SK-N-SH (cell line): Measurements from ENCODE around the gene SETD5. TPM values are rescaled to one million over a fixed set of nuclear protein-coding genes. Genes with fewer than 3 reads are reported as not detected.

ENCODE experiments used
- CTCF ChIA-PET: fragments of 300-600, 350-600 bp; formaldehyde crosslinking; extraction: SDS; loops from one replicate; lab custom pipeline; 2021; lab: Yijun Ruan, JAX
- POLR2A ChIA-PET: fragments of 350-600 bp; sonication (Branson Sonifier 250); formaldehyde crosslinking; extraction: SDS; loops from one replicate; lab custom pipeline; 2020; ENCODE audit warnings: antibody characterized with exemption, inconsistent platforms; lab: Yijun Ruan, JAX
- DNase-seq: peaks from one replicate; pipeline ENCODE4 v3.0.0; 2012
- H2AFZ ChIP-seq: fragments of 200-600 bp; sonication (generic); 2 replicates; pipeline ENCODE4 v1.8.1; 2016; ENCODE audit warnings: antibody characterized with exemption, mild to moderate bottlenecking, low read depth
- H3F3A ChIP-seq: fragments of 200-600 bp; sonication (generic); replicated peaks from 2 replicates; pipeline ENCODE3; 2016; ENCODE audit warnings: antibody characterized with exemption, mild to moderate bottlenecking; ENCODE audit not compliant: insufficient read depth
- H3K27ac ChIP-seq, 2 experiments: fragments of 200-500 bp in 1 of 2; fragments of 200-600 bp in 1 of 2; sonication (Bioruptor generic) in 1 of 2; sonication (generic), shearing (Covaris generic) in 1 of 2; 2 replicates each; pipeline versions ENCODE4 v1.5.1 to v1.6.1; 2014 to 2016; ENCODE audit warnings: low read depth in 2 of 2, inconsistent platforms in 1 of 2, low read length in 1 of 2, mild to moderate bottlenecking in 1 of 2, mixed read lengths in 1 of 2
- H3K27me3 ChIP-seq: fragments of 200-600 bp; sonication (generic), shearing (Covaris generic); 2 replicates; pipeline ENCODE4 v1.6.1; 2016; ENCODE audit warnings: mixed run types; ENCODE audit not compliant: insufficient read depth
- H3K36me3 ChIP-seq, 2 experiments: fragments of 200-500 bp in 1 of 2; fragments of 200-600 bp in 1 of 2; sonication (Bioruptor generic) in 1 of 2; sonication (generic) in 1 of 2; replicated peaks in 1 of 2; 2 replicates each; pipeline versions ENCODE3 to v1.5.1; 2014 to 2016; ENCODE audit warnings: low read length in 1 of 2, mild to moderate bottlenecking in 1 of 2; ENCODE audit not compliant: insufficient read depth in 2 of 2, control insufficient read depth in 1 of 2
- H3K4me1 ChIP-seq, 2 experiments: fragments of 200-500 bp in 1 of 2; fragments of 200-600 bp in 1 of 2; sonication (Bioruptor generic) in 1 of 2; sonication (generic), shearing (Covaris generic) in 1 of 2; 2 replicates each; pipeline versions ENCODE4 v1.5.1 to v1.6.1; 2014 to 2016; ENCODE audit warnings: low read depth in 1 of 2, low read length in 1 of 2, mixed run types in 1 of 2; ENCODE audit not compliant: insufficient read depth in 2 of 2, control insufficient read depth in 1 of 2
- H3K4me2 ChIP-seq: fragments of 200-600 bp; sonication (generic), shearing (Covaris generic); 2 replicates; pipeline ENCODE4 v1.6.1; 2017; ENCODE audit warnings: mixed run types
- H3K4me3 ChIP-seq, 2 experiments: fragments of 200-500 bp in 1 of 2; fragments of 200-600 bp in 1 of 2; sonication (Bioruptor generic) in 1 of 2; sonication (generic), shearing (Covaris generic) in 1 of 2; 2 replicates each; pipeline versions ENCODE4 v1.5.1 to v1.8.1; 2014 to 2016; ENCODE audit warnings: low read depth in 2 of 2, inconsistent platforms in 1 of 2, low read length in 1 of 2, mild to moderate bottlenecking in 1 of 2, mixed read lengths in 1 of 2, moderate library complexity in 1 of 2
- H3K79me2 ChIP-seq: fragments of 200-600 bp; sonication (generic); 2 replicates; pipeline ENCODE4 v1.8.1; 2017; ENCODE audit warnings: mild to moderate bottlenecking; ENCODE audit not compliant: insufficient read depth
- H3K9ac ChIP-seq: fragments of 200-600 bp; sonication (generic); 2 replicates; pipeline ENCODE4 v1.6.1; 2017; ENCODE audit warnings: mixed run types
- H3K9me2 ChIP-seq: fragments of 200-600 bp; sonication (generic); 2 replicates; pipeline ENCODE4 v1.6.1; 2017; ENCODE audit warnings: mixed run types
- H3K9me3 ChIP-seq: fragments of 200-600 bp; sonication (generic); 2 replicates; pipeline ENCODE4 v1.6.1; 2017; ENCODE audit warnings: mixed run types, mild to moderate bottlenecking, moderate library complexity
- H4K20me1 ChIP-seq: fragments of 200-600 bp; sonication (generic); 2 replicates; pipeline ENCODE4 v1.6.1; 2017; ENCODE audit warnings: mild to moderate bottlenecking, mixed run types; ENCODE audit not compliant: insufficient read depth
- CHD2 ChIP-seq: fragments of 150-350 bp; IDR thresholded peaks from 2 replicates; pipeline ENCODE4 v1.6.1; 2018; ENCODE audit warnings: low read length; ENCODE audit not compliant: partially characterized antibody
- EP300 ChIP-seq, 2 experiments: IDR thresholded peaks; 2 replicates each; pipeline versions ENCODE4 v1.4.0 to v1.6.1; 2012; ENCODE audit warnings: borderline replicate concordance in 1 of 2, low read depth in 1 of 2, low read length in 1 of 2
- FOXJ3 ChIP-seq: sonication (generic); formaldehyde crosslinking; IDR thresholded peaks from 2 replicates; pipeline ENCODE4 v1.5.1; 2020; ENCODE audit warnings: mild to moderate bottlenecking, missing genetic modification reagents
- FOXM1 ChIP-seq: IDR thresholded peaks from 2 replicates; pipeline ENCODE4 v1.4.0; 2012; ENCODE audit warnings: low read depth, mild to moderate bottlenecking
- GATA2 ChIP-seq: sonication (generic); formaldehyde crosslinking; IDR thresholded peaks from 2 replicates; pipeline ENCODE4 v1.5.0; 2020; ENCODE audit warnings: mild to moderate bottlenecking, missing genetic modification reagents
- MEF2A ChIP-seq: IDR thresholded peaks from 2 replicates; pipeline ENCODE4 v1.4.0; 2012; ENCODE audit warnings: low read depth, borderline replicate concordance
- NFIC ChIP-seq: IDR thresholded peaks from 2 replicates; pipeline ENCODE4 v1.4.0; 2012; ENCODE audit warnings: borderline replicate concordance
- NRF1 ChIP-seq: IDR thresholded peaks from 2 replicates; pipeline ENCODE4 v1.6.1; 2012; ENCODE audit warnings: low read depth, mild to moderate bottlenecking, low read length
- RCOR1 ChIP-seq: fragments of 150-350 bp; IDR thresholded peaks from 2 replicates; pipeline ENCODE4 v1.6.1; 2017; ENCODE audit warnings: antibody characterized with exemption, low read length
- RFX5 ChIP-seq: IDR thresholded peaks from 2 replicates; pipeline ENCODE4 v1.6.1; 2012; ENCODE audit warnings: mild to moderate bottlenecking, improper control_type of control experiment, low read length
- SIN3A ChIP-seq: IDR thresholded peaks from 2 replicates; pipeline ENCODE4 v1.6.1; 2012; ENCODE audit warnings: low read depth, mild to moderate bottlenecking, low read length, moderate library complexity, borderline replicate concordance
- TAF1 ChIP-seq: IDR thresholded peaks from 2 replicates; pipeline ENCODE4 v1.6.1; 2012; ENCODE audit warnings: low read depth, mild to moderate bottlenecking, low read length, moderate library complexity, borderline replicate concordance
- YY1 ChIP-seq: IDR thresholded peaks from 2 replicates; pipeline ENCODE4 v1.4.0; 2012; ENCODE audit warnings: low read depth, mild to moderate bottlenecking
- WGBS: methylation state at CpG from one replicate; pipeline ENCODE4 v1.1.6; 2017; ENCODE audit warnings: low lambda C conversion rate; 5-methylcytosine and 5-hydroxymethylcytosine counted together
- polyA plus RNA-seq, 3 experiments: library from polyadenylated mRNA; depleted of rRNA; stranded (reverse); fragments of >200 nt; gene quantifications; 2 replicates each; pipeline ENCODE4 v1.2.3, GENCODE V29; 2012
- TF ChIP-seq, protein P1 (sequence below): fragments of 150-350 bp; IDR thresholded peaks from 2 replicates; pipeline ENCODE4 v1.6.1; 2017; ENCODE audit warnings: antibody characterized with exemption, low read length, low read depth, borderline replicate concordance
- TF ChIP-seq, protein P2 (sequence below): IDR thresholded peaks from 2 replicates; pipeline ENCODE4 v1.6.1; 2012; ENCODE audit warnings: mild to moderate bottlenecking, low read depth, low read length, moderate library complexity
- TF ChIP-seq, protein P3 (sequence below): fragments of 150-350 bp; IDR thresholded peaks from 2 replicates; pipeline ENCODE4 v1.6.1; 2016; ENCODE audit warnings: mild to moderate bottlenecking, low read depth, low read length
- TF ChIP-seq, protein P4 (sequence below): IDR thresholded peaks from 2 replicates; pipeline ENCODE4 v1.4.0; 2012; ENCODE audit warnings: low read depth, borderline replicate concordance

The SETD5 gene
- polyA plus RNA-seq, 1 of the 3 experiments (the other 2 are of a cell fraction) = 32.3 TPM

DNA sequence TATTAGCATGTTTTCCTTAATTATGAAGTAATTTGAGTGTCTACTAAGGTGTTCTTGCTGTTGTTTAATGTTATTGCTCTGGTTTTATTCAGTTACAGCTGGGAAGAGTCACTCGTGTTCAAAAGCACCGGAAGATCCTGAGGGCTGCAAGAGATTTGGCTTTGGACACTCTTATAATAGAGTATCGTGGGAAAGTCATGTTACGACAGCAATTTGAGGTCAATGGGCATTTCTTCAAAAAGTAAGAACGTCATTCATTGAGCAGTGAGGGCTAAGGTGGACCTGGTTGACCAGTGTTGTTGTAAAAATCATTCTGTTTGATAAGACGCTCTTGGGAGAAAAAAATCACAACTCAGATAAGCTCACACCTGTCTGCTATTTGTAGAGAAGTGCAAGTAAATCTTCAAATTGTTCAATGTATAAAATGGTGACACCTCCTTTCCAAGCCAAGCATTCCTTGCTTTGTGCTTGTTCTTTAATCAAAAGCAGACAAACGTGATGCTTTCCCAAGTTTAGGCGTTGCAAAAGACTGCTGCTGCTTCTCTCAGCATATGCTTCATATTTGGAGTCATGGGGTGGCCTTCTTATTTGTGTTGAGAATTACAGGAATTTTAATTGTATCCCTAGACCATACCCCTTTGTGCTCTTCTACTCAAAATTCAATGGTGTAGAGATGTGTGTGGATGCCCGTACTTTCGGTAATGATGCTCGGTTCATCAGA, 44.2 kb downstream of the SETD5 start:
- peaks cover 78% of the 10 kb centered on the region for H3K79me2 ChIP-seq
- TF ChIP-seq FOXM1 (no peak), GATA2 (CRISPR knock-in tag) (no peak), EP300 (IDR thresholded peaks at IDR 0.05; ENCODE audit: borderline replicate concordance in 1 of 2, low read depth in 1 of 2, low read length in 1 of 2) (no peak), NFIC (no peak), NRF1 (no peak), SIN3A (no peak), TAF1 (no peak), YY1 (no peak)
- TF ChIP-seq, protein P1, sequence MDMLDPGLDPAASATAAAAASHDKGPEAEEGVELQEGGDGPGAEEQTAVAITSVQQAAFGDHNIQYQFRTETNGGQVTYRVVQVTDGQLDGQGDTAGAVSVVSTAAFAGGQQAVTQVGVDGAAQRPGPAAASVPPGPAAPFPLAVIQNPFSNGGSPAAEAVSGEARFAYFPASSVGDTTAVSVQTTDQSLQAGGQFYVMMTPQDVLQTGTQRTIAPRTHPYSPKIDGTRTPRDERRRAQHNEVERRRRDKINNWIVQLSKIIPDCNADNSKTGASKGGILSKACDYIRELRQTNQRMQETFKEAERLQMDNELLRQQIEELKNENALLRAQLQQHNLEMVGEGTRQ = no peak
- TF ChIP-seq, protein P2, sequence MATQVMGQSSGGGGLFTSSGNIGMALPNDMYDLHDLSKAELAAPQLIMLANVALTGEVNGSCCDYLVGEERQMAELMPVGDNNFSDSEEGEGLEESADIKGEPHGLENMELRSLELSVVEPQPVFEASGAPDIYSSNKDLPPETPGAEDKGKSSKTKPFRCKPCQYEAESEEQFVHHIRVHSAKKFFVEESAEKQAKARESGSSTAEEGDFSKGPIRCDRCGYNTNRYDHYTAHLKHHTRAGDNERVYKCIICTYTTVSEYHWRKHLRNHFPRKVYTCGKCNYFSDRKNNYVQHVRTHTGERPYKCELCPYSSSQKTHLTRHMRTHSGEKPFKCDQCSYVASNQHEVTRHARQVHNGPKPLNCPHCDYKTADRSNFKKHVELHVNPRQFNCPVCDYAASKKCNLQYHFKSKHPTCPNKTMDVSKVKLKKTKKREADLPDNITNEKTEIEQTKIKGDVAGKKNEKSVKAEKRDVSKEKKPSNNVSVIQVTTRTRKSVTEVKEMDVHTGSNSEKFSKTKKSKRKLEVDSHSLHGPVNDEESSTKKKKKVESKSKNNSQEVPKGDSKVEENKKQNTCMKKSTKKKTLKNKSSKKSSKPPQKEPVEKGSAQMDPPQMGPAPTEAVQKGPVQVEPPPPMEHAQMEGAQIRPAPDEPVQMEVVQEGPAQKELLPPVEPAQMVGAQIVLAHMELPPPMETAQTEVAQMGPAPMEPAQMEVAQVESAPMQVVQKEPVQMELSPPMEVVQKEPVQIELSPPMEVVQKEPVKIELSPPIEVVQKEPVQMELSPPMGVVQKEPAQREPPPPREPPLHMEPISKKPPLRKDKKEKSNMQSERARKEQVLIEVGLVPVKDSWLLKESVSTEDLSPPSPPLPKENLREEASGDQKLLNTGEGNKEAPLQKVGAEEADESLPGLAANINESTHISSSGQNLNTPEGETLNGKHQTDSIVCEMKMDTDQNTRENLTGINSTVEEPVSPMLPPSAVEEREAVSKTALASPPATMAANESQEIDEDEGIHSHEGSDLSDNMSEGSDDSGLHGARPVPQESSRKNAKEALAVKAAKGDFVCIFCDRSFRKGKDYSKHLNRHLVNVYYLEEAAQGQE = no peak
- TF ChIP-seq, all 33 proteins: peak for 0

DNA sequence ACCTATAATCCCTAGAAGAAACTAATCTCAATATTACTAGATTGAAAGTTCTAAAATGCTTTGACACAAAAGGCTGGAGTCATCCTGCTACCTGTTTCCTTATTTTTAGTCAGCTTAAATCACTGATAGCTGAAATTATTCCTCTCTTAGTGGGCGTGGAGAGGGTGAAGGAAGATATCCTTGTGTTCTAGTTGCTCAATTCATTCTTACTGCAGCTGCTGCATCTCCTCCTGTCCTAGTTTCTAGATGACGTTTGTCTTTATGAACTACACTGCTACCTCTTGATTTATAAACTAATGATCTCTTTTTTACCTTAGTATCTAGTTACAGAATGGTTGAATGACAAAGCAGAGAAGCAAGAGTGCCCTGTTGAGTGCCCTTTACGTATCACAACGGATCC, 50.7 kb downstream of the SETD5 start:
- Histone ChIP-seq H3K4me1 (no peaks in the 10 kb centered on the region), H3K27ac (no peak overlapping the region), H3K9ac (no peak overlapping the region), H3F3A (peaks cover 19% of the 10 kb centered on the region), H3K9me3 (no peaks in the 10 kb centered on the region), H3K9me2 (no peaks in the 10 kb centered on the region), H2AFZ (no peak overlapping the region), H3K4me2 (no peak overlapping the region), H4K20me1 (no peaks in the 10 kb centered on the region), H3K4me3 (no peak overlapping the region), H3K27me3 (no peaks in the 10 kb centered on the region), H3K79me2 (peaks cover 65% of the 10 kb centered on the region), H3K36me3 (peaks cover 87 to 89% of the 10 kb centered on the region in 2 experiments)
- ChIA-PET CTCF (no interaction called here), POLR2A (no interaction called here)
- 94% methylated on average over 4 of the region's 4 CpGs for WGBS
- no peak for DNase-seq
- TF ChIP-seq FOXJ3 (CRISPR knock-in tag) = no peak
- no peak for TF ChIP-seq TAF1
- no peak for TF ChIP-seq MEF2A
- no peak for TF ChIP-seq RCOR1
- TF ChIP-seq CHD2 = no peak
- TF ChIP-seq, protein P3, sequence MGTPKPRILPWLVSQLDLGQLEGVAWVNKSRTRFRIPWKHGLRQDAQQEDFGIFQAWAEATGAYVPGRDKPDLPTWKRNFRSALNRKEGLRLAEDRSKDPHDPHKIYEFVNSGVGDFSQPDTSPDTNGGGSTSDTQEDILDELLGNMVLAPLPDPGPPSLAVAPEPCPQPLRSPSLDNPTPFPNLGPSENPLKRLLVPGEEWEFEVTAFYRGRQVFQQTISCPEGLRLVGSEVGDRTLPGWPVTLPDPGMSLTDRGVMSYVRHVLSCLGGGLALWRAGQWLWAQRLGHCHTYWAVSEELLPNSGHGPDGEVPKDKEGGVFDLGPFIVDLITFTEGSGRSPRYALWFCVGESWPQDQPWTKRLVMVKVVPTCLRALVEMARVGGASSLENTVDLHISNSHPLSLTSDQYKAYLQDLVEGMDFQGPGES = no peak
- TF ChIP-seq RFX5 = no peak
- TF ChIP-seq, protein P4, sequence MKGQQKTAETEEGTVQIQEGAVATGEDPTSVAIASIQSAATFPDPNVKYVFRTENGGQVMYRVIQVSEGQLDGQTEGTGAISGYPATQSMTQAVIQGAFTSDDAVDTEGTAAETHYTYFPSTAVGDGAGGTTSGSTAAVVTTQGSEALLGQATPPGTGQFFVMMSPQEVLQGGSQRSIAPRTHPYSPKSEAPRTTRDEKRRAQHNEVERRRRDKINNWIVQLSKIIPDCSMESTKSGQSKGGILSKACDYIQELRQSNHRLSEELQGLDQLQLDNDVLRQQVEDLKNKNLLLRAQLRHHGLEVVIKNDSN = no peak
- TF ChIP-seq NRF1 = no peak
- no peak for TF ChIP-seq YY1

More for the DNA sequence above, 44.2 kb downstream of the SETD5 start:
- POLR2A ChIA-PET = interaction anchor here (0.9 kb wide), 1 partner anchor 44 kb away, joined by 4 read pairs; the partner anchor contains the start of gene SETD5
- Histone ChIP-seq H3K36me3 (peaks cover 83 to 93% of the 10 kb centered on the region in 2 experiments), H3K9me2 (no peaks in the 10 kb centered on the region), H3K9ac (no peak overlapping the region), H3K4me2 (no peak overlapping the region), H4K20me1 (peaks cover 24% of the 10 kb centered on the region), H3K27me3 (no peaks in the 10 kb centered on the region), H3K4me3 (no peak overlapping the region), H3F3A (peaks cover 17% of the 10 kb centered on the region), H2AFZ (no peak overlapping the region), H3K9me3 (no peaks in the 10 kb centered on the region), H3K27ac (no peak overlapping the region), H3K4me1 (peaks cover 0 to 7% of the 10 kb centered on the region in 2 experiments; a peak in 2 of 4 replicates)
- no peak for DNase-seq
- CTCF ChIA-PET = interaction anchor here (0.8 kb wide), 1 partner anchor 88 kb away, joined by 3 read pairs; no protein-coding TSS in a partner anchor
- 93% methylated on average over 11 of the region's 11 CpGs for WGBS
